ENCODE data around the gene OR5M8. TPM values are rescaled to one million over a fixed set of nuclear protein-coding genes. Genes with fewer than 3 reads are reported as not detected.
A peak's percentile ranks its signal among the peaks of the same experiment; 100 is the strongest.

The OR5M8 gene
- total RNA-seq, 1 experiment from 2014 or later, result not detected

- BruUV-seq (replicated peaks), result no TSS peak
- Histone ChIP-seq H3K4me1 (ENCODE audit: control insufficient read depth, insufficient read depth, low read length) (no peaks in the 10 kb centered on the region), H3K9me3 (ENCODE audit: control insufficient read depth, insufficient read depth, low read depth, low read length) (no peaks in the 10 kb centered on the region), H3K4me3 (ENCODE audit: low read depth in 2 of 2, low read length in 2 of 2) (no peak overlapping the region), H3K27me3 (ENCODE audit: control insufficient read depth, insufficient read depth, low read length) (no peaks in the 10 kb centered on the region), H3K36me3 (ENCODE audit: control insufficient read depth, insufficient read depth, low read length) (no peaks in the 10 kb centered on the region), H3K27ac (ENCODE audit: low read length) (no peak overlapping the region)
- ChIA-PET CTCF (no interaction called here), POLR2A (no interaction called here)
- DNase-seq (ENCODE audit: low read depth, low spot score), result no peak
- no peak for TF ChIP-seq SIN3A (IDR thresholded peaks at IDR 0.05; ENCODE audit: borderline replicate concordance, insufficient read depth, low read depth, low read length)
- TF ChIP-seq POLR2AphosphoS5 (IDR thresholded peaks at IDR 0.05; ENCODE audit: low read depth, low read length), result no peak
- TF ChIP-seq CTCF (IDR thresholded peaks at IDR 0.05), result no peak
- intact Hi-C loops (cut with micrococcal nuclease; ENCODE audit: unreplicated experiment), result no loop called here
- ATAC-seq, result no peak
- in situ Hi-C loops (cut with HindIII; ENCODE audit: low pct_unique_long_range_greater_than_20kb, low sequenced_read_pairs), result no loop called here
Measured at GRCh38 chr11:56531856-56532255, 40.7 kb upstream of the OR5M8 start.

- DNase-seq (ENCODE audit: low read depth, low spot score) (no peak), ATAC-seq (no peak)
- no peaks in the 10 kb centered on the region for H3K4me1 ChIP-seq (ENCODE audit: control insufficient read depth, insufficient read depth, low read length)
- no peak overlapping the region for H3K4me3 ChIP-seq (ENCODE audit: low read depth in 2 of 2, low read length in 2 of 2)
- in situ Hi-C loops (cut with HindIII; ENCODE audit: low pct_unique_long_range_greater_than_20kb, low sequenced_read_pairs) (no loop called here), intact Hi-C loops (cut with micrococcal nuclease; ENCODE audit: unreplicated experiment) (loop anchor here (10.0 kb wide), 1 partner anchor 263 kb away; no protein-coding TSS in a partner anchor)
- no peak for TF ChIP-seq REST (IDR thresholded peaks at IDR 0.05; ENCODE audit: insufficient read depth in 1 of 2, low read depth in 2 of 2, low read length in 1 of 2)
- peak; percentile 24; the same call in 1 of the 2 replicates for TF ChIP-seq CTCF (IDR thresholded peaks at IDR 0.05)
- no peak for TF ChIP-seq TCF7L2 (IDR thresholded peaks at IDR 0.05; ENCODE audit: low read depth, low read length)
- no peak for TF ChIP-seq POLR2AphosphoS5 (IDR thresholded peaks at IDR 0.05; ENCODE audit: low read depth, low read length)
- no peak for TF ChIP-seq SIN3A (IDR thresholded peaks at IDR 0.05; ENCODE audit: borderline replicate concordance, insufficient read depth, low read depth, low read length)
- no peaks in the 10 kb centered on the region for H3K27me3 ChIP-seq (ENCODE audit: control insufficient read depth, insufficient read depth, low read length)
- ChIA-PET POLR2A (no interaction called here), CTCF (no interaction called here)
- H3K27ac ChIP-seq (ENCODE audit: low read length), result no peak overlapping the region
- no peaks in the 10 kb centered on the region for H3K9me3 ChIP-seq (ENCODE audit: control insufficient read depth, insufficient read depth, low read depth, low read length)
- H3K36me3 ChIP-seq (ENCODE audit: control insufficient read depth, insufficient read depth, low read length), result no peaks in the 10 kb centered on the region
- BruUV-seq (replicated peaks), result no TSS peak
Measured at GRCh38 chr11:56522008-56522407, 30.8 kb upstream of the OR5M8 start.
